Adrenal gland (tissue), 12 donors: Measurements from ENCODE around the gene CLEC14A. TPM values are rescaled to one million over a fixed set of nuclear protein-coding genes. Genes with fewer than 3 reads are reported as not detected.

ENCODE experiments used
- DNase-seq, 7 donors: peaks; one replicate each; pipeline ENCODE4 v3.0.0-alpha.2; 2019 to 2020
- H3K27ac ChIP-seq, 5 donors: fragments of 200-600 bp; sonication (generic) in 4 of 5; 1 replicate in 3 of 5; 2 replicates in 2 of 5; pipeline versions ENCODE4 v1.5.1 to v1.8.0; 2016 to 2020; ENCODE audit warnings: mild to moderate bottlenecking in 1 of 5
- H3K27me3 ChIP-seq: fragments of 200-600 bp; 2 replicates; pipeline ENCODE4 v1.8.0; 2021
- H3K36me3 ChIP-seq, 2 donors: fragments of 200-600 bp; replicated peaks in 1 of 2; 1 replicate in 1 of 2; 2 replicates in 1 of 2; pipeline versions ENCODE4 v1.5.1 to v1.8.0; 2018 to 2022
- H3K4me1 ChIP-seq, 2 donors: fragments of 200-600 bp; replicated peaks in 1 of 2; 1 replicate in 1 of 2; 2 replicates in 1 of 2; pipeline versions ENCODE4 v1.5.1 to v1.8.0; 2018 to 2021
- H3K4me3 ChIP-seq, 4 donors: fragments of 200-600 bp; sonication (generic) in 3 of 4; one replicate each; pipeline ENCODE4 v1.5.1; 2016 to 2018
- H3K9me3 ChIP-seq, 3 donors: fragments of 200-600 bp; sonication (generic) in 1 of 3; replicated peaks in 1 of 3; 1 replicate in 2 of 3; 2 replicates in 1 of 3; pipeline versions ENCODE4 v1.5.1 to v1.8.0; 2016 to 2021
- POLR2A ChIP-seq, 2 donors: fragments of 450-650 bp; IDR thresholded peaks; one replicate each; pipeline ENCODE4 v1.6.1; 2017; ENCODE audit warnings: antibody characterized with exemption in 2 of 2, mild to moderate bottlenecking in 2 of 2, moderate library complexity in 1 of 2
- WGBS, 4 donors: extraction: QIAGEN DNeasy Blood & Tissue Kit in 2 of 4; methylation state at CpG; one replicate each; pipeline versions ENCODE4 v1.1.5 to v1.1.7; 2013 to 2017; 5-methylcytosine and 5-hydroxymethylcytosine counted together
- intact Hi-C, 2 donors: fragments of 100-400 bp; cut with DNase I; formaldehyde crosslinking; loops; one replicate each; pipeline versions ENCODE4 v1.14.1 to v1.15.0; 2022 to 2023
- polyA plus RNA-seq, 3 donors: library from polyadenylated mRNA; stranded (reverse); fragments of 200-250 nt in 2 of 3; fragments of 350-450 nt in 1 of 3; fragmentation: Illumina TruSeq in 1 of 3; extraction: RNeasy Lipid Tissue Mini Kit (QIAGEN cat#74804) in 1 of 3; gene quantifications; one replicate each; pipeline ENCODE4 v1.2.3, GENCODE V29; 2013 to 2014
- total RNA-seq, 9 donors: library from RNA; depleted of rRNA in 4 of 9; stranded (reverse); fragments of >200 nt in 4 of 9; fragments of 120-200 nt in 1 of 9; fragmentation: NEBNext Ultra II Directional in 1 of 9; extraction: Animal tissue kit (Norgen Biotek cat#: 25700) in 1 of 9; gene quantifications; one replicate each; pipeline versions ENCODE4 v1.1.0 to v1.2.4, GENCODE V29; 2013 to 2023
- TF ChIP-seq, protein P1 (sequence below), 6 experiments: fragments of 450-650 bp in 4 of 6; fragments of 200-600 bp in 2 of 6; sonication (generic) in 1 of 6; IDR thresholded peaks; 1 replicate in 5 of 6; 2 replicates in 1 of 6; pipeline versions ENCODE4 v1.5.1 to v1.8.0; 2016 to 2021; ENCODE audit warnings: antibody characterized with exemption in 6 of 6, mild to moderate bottlenecking in 2 of 6, moderate library complexity in 1 of 6
- donor health status: healthy with polysubstance abuse.
- donor health status: Bipolar disorder and iron deficiency.
- donor health status: DM: yes; HTN: yes; CAD: no.
- donor health status: DM: no; HTN: no; CAD: no.
- donor health status: DM: no; HTN: no; CAD: no.
- donor health status: DM: yes; HTN: yes; CAD: no.

The CLEC14A gene
- total and polyA plus RNA-seq, 12 donors: 4.0 to 26.1 (median 17.5) TPM

DNA sequence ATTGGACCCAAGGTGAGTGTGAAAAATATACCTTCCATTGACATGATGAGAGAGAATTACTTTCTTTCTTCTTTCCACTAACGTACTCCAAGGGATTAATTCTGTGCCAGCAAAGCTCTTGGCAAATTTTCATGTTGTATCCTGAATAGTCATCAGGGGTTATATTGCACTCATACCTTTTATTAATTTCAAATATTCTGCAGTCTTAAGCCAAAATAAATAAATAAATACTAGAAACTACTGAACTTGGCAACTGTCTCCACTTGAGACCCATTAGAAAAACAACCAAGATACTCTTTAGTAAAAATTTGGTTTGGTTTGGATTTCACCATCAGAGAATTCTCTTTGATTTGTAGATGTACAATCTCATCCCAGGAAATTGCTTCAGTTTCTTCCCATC, 22.1 kb upstream of the CLEC14A start:
- DNase-seq: no peak
- Histone ChIP-seq H3K4me1 (no peaks in the 10 kb centered on the region), H3K27ac (no peak overlapping the region), H3K9me3 (no peaks in the 10 kb centered on the region), H3K36me3 (no peaks in the 10 kb centered on the region), H3K4me3 (no peak overlapping the region), H3K27me3 (no peaks in the 10 kb centered on the region)
- TF ChIP-seq POLR2A (IDR thresholded peaks at IDR 0.05): no peak
- TF ChIP-seq, protein P1, sequence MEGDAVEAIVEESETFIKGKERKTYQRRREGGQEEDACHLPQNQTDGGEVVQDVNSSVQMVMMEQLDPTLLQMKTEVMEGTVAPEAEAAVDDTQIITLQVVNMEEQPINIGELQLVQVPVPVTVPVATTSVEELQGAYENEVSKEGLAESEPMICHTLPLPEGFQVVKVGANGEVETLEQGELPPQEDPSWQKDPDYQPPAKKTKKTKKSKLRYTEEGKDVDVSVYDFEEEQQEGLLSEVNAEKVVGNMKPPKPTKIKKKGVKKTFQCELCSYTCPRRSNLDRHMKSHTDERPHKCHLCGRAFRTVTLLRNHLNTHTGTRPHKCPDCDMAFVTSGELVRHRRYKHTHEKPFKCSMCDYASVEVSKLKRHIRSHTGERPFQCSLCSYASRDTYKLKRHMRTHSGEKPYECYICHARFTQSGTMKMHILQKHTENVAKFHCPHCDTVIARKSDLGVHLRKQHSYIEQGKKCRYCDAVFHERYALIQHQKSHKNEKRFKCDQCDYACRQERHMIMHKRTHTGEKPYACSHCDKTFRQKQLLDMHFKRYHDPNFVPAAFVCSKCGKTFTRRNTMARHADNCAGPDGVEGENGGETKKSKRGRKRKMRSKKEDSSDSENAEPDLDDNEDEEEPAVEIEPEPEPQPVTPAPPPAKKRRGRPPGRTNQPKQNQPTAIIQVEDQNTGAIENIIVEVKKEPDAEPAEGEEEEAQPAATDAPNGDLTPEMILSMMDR (IDR thresholded peaks at IDR 0.05): no peak
- WGBS, 4 donors: 27 to 39% (median 31%) methylated on average over 1 of the region's 1 CpG
- intact Hi-C loops: no loop called here

DNA sequence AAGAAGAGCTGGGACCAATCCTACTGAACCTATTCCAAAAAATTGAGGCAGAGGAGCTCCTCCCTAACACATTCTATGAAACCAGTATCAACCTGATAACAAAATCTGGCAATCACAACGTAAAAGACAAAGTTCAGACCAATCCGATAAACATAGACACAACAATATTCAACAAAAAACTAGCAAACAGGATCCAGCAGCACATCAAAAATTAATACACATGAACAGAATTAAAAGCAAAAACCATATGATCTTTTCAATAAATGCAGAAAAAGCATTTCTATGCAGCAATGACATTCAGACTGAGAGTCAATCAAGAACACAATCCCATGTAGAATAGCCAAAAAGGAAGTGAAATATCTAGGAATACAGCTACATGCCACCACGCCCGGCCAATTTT, 7.0 kb upstream of the CLEC14A start:
- no peak overlapping the region for H3K27ac ChIP-seq
- WGBS, 4 donors: 81 to 85% (median 82%) methylated on average over 4 of the region's 4 CpGs
- no peaks in the 10 kb centered on the region for H3K36me3 ChIP-seq
- DNase-seq: no peak
- no peak overlapping the region for H3K4me3 ChIP-seq
- H3K27me3 ChIP-seq: peaks cover 1% of the 10 kb centered on the region
- TF ChIP-seq POLR2A (IDR thresholded peaks at IDR 0.05): no peak
- TF ChIP-seq, protein P1 (IDR thresholded peaks at IDR 0.05): no peak
- intact Hi-C loops: no loop called here
- no peaks in the 10 kb centered on the region for H3K4me1 ChIP-seq
- H3K9me3 ChIP-seq: no peaks in the 10 kb centered on the region

- Histone ChIP-seq H3K9me3 (no peaks in the 10 kb centered on the region), H3K4me3 (no peak overlapping the region), H3K27me3 (peaks cover 5% of the 10 kb centered on the region), H3K27ac (no peak overlapping the region), H3K4me1 (no peaks in the 10 kb centered on the region), H3K36me3 (no peaks in the 10 kb centered on the region)
- intact Hi-C loops: no loop called here
- no peak for TF ChIP-seq POLR2A (IDR thresholded peaks at IDR 0.05)
- TF ChIP-seq, protein P1 (IDR thresholded peaks at IDR 0.05): no peak
- 61 to 95% (median 69%) methylated on average over 1 of the region's 1 CpG for WGBS, 4 donors
- no peak for DNase-seq
Observed at GRCh38 chr14:38261620-38262019, 5.7 kb upstream of the CLEC14A start.

GRCh38 chr14:38257507-38257906, 1.6 kb upstream of the CLEC14A start:
- Histone ChIP-seq H3K4me3 (no peak overlapping the region), H3K27ac (no peak overlapping the region), H3K27me3 (peaks cover 11% of the 10 kb centered on the region), H3K9me3 (no peaks in the 10 kb centered on the region), H3K4me1 (no peaks in the 10 kb centered on the region), H3K36me3 (no peaks in the 10 kb centered on the region)
- TF ChIP-seq POLR2A (IDR thresholded peaks at IDR 0.05): no peak
- TF ChIP-seq, protein P1 (IDR thresholded peaks at IDR 0.05): no peak
- intact Hi-C loops: no loop called here
- 64 to 85% (median 72%) methylated on average over 2 of the region's 2 CpGs for WGBS, 4 donors
- DNase-seq: no peak
